Stimulated activated CD4-positive, alpha-beta T cell treated with anti-CD3 and anti-CD28 coated beads, Interleukin-4, amount 100 ng/mL, for 1 hour (primary cell): ENCODE data around the gene NR6A1.

Source experiments
- DNase-seq: peaks from one replicate; pipeline ENCODE4 v3.0.0-alpha.2; 2020

Gene NR6A1

DNA sequence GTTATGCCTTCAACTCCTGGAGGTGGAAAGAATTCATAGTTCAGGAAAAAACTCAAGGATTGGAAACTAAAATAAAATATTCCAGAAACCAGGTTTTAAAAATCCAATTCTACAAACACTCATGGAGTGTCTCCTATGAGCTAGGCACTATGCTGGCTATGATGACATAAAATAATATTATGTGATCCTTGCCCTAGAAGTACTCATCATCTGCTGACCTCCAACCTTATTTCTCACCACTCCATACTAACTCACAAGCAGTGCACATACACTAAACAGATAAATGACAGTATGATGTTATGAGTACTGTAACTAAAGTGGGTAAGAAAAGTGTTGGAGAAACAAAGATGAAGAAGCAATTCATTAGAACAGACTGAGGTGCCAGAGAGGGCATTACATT, 170.7 kb downstream of the NR6A1 start:
- DNase-seq = no peak

DNA sequence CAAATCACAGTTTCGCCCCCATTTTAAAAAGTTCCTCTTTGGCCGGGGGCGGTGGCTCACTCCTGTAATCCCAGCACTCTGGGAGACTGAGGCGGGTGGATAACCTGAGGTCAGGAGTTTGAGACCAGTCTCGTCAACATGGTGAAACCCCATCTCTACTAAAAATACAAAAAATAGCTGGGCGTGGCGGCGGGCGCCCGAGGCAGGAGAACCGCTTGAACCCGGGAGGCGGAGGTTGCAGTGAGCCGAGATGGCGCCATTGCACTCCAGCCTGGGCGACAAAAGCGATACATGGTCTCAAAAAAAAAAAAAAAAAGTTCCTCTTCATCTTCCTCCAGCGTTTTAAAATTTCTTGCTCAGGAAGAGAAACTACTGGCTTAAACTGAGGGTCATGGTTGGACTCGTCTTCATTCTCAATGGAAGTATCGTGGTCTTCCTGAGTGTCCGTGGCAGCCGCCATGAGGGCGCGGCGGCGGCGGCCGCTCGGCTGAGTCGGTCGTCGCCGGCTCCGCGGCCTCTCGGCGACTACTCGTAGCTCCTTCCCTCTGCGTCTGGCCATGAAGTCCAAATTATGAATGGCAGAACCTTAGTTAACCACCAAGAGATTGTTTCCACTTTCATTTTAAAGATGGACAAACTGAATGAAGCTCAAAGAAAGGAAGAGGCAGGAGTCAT, 171.9 kb downstream of the NR6A1 start:
- no peak for DNase-seq

DNA sequence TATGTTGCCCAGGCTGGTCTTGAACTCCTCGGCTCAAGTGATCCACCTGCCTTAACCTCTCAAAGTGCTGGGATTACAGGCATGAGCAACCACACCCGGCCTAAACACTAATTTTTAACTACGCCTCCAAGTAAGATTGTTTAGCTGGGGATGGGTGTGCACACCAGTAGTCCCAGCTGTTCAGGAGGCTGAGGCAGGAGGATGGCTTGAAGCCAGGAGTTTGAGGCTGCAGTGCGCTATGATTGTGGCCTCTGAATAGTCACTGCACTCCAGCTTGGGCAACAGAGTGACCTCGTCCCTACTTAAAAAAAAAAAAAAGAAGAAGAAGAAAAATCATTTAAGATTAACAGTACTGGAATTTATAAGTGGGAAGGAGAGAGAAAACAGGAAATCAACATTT, 173.1 kb downstream of the NR6A1 start:
- no peak for DNase-seq

DNA sequence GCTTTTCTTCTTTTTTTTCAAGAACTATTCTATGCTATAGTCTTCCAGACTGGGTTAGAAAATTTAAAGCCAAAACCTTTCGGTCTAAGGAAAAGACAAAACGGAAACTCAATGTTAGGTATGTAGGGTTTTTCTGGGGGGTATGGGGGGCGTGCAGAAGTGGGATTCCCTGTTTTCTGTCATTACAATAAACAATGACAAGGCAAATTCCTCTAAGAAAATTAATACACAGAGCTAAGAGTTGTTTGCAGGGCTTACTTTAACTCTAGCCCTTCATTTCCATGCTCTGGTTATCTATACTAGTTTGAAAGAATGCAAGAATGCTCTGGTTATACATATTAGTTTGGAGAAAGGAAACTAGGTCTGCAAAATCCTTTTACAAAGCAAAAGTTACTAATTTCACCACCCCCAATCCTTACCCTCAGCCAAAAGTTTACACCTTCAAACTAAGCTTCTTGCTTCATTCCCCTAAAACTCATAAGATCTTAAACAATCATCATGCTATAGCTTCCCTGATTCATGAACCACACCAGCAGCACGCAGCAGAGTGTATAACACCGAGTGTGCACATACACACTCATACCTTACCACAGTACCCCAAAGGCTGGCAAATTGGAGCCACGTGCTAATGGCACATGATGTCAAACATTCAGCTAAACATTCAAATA, 174.8 kb downstream of the NR6A1 start:
- no peak for DNase-seq

DNA sequence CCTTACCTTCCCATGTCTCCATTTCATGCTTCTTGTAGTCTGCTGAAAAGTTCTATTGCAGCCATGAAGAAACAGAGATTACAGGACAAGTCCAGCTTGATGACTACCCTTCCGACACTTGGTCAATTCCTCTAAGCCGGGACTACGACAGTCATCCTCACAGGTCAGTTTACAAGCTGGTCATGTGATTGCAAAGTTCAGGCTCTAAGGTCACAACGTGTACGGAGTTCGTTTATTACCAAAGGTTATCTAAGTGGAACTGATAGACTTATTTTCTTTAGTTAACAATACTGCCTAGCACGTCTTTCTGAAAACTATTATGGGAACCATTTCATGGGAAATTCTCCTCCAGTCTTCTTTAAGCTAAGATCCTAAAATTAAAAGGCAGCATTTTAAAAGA, 175.4 kb downstream of the NR6A1 start:
- no peak for DNase-seq

DNA sequence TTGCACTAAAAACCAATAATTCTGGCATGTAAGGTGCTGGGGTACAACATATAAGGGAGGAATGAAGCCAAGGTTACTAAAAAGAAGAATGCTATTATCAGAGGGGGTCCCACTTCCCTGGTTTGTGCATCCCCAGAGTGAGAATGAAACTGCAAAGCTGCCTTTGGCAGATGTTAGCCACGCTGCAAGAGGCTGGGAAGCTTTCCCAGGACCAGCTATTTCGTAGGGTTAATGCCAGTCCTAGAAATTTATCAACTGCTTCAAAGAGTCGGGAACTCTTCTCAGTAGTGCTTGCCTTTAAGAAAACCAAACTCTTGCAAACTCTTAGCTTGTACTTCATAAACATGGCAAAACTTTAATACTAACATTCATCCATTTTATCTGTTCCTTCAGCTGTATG, 176.4 kb downstream of the NR6A1 start:
- DNase-seq = no peak

DNA sequence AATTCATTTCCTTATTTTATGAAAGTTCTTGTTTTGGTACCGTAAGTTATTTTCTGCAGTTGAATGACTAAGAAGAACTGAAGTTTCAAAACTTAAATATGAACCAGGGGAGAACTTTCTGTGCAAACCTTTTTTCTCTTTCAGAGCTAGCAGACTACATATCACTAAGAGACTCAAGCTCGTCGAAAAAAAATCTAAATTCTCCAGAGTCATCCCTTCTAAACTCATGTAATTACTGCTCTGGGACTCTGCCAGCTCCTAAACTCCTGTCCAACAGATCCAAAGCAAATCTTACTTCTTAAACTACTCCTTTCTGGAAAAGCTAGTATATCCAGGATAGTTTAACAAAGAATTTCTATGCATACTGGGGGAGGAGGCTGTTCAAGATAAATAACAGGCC, 176.9 kb downstream of the NR6A1 start:
- no peak for DNase-seq

DNA sequence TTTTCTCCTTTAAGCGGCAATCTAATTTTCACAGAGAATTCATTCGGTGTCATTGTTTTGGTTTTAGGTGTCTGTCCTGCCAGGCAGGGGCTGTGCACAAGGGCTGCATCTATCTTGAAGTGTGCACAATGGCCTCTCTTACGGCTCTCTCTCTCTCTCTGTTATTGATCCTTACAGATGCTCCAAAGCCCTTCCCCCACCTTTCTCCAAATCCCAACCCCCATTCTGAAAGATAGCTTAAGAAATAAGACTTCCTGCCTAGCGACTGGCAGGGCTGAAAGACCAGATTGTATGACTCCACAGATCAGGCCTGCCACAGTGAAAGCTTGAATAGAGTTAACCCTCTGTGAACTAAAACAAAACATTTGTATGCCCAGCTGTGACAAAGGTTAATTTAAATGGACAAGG, 177.5 kb downstream of the NR6A1 start:
- DNase-seq = no peak

DNA sequence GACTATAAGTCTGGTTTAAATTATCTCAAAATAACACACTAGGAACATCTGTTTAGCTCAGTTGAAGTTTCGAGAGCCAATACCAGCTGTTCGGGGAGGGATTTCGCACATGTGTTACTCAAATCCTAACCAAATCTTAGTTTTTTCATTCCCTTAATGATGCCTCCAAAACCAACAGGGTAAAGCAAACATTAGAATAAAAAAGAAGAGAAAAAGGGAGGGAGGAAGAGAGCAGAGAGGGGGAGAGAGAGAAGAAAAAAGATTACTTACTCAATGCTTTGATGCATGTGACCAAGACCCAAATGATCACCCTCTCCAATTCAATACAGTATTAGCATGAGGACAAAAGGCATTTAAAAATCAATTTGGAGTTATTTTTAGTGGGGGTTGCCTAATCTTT, 177.9 kb downstream of the NR6A1 start:
- no peak for DNase-seq

DNA sequence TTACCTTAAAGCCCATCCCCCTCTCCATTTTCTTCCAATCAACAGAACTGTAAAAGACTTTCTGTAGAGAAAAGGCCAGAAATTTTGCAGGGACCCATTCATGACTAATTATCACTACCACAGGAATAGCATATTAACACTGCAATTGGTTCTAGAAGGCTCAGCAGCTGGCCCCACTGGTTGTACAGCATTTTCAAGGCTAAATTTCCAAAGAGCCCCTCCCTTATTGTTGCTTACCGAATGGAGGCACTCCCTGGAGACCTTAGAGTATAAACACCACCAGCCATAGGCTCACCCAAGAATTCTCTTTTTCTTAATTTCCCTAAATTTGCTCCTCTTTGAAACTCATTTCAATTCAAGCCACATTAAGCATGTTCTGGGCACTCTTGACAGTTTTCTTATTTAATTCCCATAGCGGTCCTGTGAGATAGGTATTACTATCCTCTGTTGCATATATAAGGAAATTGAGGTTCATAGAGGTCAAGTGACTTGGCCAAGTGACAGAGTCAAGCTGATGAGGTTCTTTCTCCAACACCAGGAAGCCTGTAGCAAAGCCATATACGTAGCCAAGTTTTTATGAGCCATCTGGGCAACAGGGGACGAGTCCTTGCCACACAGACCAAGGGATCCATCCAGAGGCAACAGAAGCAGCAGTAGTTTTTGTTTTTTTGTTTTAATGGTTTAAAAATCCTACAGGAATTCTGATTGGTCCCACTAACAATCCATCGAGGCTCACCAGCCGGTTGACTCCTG, 180.0 kb downstream of the NR6A1 start:
- DNase-seq = no peak

DNA sequence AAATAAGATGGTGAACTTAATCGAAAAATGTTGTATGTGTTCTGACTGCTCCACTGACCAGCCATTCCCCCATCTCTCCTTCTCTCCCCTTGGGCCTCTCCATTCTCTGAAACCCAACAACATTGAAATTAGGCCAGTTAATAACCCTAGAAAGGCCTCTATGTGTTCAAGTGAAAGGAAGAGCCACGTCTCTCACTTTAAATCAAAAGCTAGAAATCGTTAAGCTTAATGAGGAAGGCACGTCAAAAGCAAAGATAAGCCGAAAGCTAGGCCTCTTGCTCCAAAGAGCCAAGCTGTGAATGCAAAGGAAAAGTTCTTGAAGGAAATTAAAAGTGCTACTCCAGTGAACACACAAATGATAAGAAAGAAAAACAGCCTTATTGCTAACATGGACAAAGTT, 186.5 kb downstream of the NR6A1 start:
- DNase-seq = no peak

DNA sequence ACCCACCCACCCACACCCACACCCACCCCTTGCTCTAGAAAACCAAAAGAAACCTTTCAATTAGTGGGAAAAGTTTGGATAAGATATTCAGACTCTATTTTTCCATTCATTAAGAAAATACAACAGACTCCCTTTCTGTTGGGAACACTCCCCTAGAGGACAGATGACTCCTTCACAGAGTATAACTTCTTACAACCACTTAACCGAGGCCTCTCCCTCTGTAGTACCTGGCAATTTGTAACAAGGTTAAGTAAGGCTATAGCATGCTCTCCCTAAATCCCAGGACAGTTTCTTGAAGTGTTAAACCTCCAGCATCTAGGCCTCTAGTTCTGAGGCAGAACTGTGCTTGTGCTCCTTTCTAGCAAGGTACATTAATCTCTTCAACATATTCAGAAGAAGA, 188.0 kb downstream of the NR6A1 start:
- no peak for DNase-seq

DNA sequence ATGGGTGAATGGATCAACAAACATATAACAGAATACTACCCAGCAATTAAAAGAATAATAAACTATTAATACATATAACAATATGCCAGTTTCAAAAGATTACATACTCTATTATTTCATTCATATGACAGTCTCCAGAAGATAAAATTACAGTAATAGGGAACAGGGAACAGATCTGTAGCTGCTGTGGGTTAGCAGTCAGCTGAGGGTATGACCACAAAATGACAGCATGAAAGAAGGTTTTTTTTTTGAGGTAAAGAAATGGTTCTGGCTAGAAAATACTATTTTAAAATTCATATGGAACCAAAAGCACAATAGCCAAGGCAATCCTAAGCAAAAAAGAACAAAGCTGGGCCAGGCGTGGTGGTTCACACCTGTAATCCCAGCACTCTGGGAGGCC, 190.9 kb downstream of the NR6A1 start:
- no peak for DNase-seq

DNA sequence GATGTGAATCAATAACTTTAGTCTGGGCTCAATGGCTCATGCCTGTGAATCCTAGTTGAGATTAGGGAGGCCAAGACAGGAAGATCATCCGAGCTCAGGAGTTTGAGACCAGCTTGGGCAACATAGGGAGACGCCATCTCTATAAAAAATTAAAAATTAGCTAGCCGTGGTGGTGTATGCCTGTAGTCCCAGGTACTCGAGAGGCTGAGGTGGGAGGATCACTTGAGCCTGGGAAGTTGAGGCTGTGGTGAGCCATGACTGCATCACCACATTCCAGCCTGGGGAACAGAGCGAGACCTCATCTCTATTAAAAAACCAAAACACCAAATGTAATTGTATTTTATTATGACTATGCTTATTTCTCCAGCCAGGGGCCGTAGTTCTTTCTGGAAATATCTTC, 194.4 kb downstream of the NR6A1 start:
- DNase-seq = no peak

DNA sequence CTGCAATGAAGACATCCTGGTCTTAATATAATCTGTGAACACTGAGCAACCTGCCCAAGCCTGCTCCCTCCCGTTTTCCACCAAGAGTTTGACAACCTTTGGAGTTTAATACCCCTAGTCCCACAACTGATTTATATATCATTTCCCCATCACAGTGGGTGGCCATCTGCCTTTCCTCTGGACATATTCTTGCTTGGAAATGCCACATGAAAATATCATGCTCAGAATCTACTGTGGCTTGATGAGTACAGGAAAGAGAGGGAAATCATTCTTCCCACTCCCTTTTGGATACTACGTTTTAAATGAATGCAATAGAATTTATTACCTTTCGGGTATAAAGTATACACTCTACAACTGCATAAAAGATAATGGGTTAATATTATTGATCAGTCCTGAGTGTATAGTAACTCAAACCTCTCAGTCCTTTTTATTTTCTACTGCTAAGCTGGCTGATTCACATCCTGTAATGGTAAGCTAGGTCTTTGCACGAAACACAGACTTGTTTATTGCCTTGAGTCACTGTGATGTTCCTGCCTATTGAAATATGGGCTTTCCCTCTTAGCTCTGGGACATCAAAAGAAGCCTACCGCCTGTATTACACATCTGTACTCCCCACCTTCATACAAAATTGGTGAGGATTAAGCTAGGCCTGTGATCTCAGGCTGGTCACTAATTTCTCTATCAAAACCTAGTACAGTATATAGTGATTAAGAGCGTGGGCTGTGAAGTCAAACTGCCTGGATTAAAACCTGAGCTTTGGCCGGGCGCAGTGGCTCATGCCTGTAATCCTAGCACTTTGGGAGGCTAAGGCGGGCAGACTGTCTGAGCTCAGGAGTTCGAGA, 196.4 kb downstream of the NR6A1 start:
- DNase-seq = no peak

DNA sequence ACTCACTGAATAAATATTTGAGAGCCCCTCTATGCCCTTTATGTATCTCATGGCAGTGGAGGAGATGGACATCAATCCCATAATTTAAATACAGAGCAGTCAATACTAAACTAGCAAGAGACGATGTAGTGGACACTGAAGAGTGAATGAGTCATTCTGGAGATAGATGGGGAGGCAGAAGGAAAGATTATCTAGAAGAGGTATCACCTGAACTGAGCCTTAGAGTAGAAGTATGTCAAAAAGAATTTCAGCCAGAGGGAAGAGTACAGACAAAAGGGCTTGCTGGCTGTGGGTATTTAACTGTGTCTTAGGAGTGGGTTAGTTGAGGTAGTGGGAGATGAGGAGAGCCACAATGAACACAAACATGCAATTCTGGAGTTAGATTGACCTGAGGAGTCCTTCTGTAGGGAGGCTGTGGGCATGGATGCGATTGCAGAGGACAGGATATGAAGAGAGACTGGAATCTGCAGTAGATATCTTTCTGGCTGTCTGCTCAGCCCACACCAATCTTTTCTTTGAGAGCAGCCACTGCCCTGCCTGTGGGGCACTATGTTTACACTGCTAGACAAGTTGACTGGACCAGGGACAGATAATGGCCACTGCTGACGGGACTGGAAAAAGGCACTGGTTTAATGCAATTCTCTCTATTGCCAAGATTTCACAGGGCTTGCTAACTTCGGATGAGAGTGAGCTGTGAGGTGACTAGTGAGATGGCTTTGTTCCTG, 200.0 kb downstream of the NR6A1 start:
- DNase-seq = no peak

DNA sequence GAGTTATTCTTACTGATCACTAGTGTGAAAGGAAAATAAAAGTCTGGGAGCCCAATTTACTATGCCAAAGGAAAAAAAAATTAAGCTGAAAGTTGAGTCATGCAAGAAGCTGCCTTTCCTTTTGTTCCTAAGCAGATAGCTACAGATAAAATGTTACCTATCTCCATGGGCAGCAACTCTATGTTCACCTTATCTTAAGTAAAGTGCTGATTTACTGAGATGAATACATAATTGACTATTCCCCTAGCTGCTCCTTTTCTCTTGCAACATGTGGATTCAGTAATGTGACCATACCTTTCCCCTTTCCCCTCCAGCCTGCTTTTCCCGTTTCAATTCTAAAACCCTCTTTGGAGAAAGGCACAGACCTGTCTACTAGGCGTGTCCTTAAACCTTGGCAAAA, 201.2 kb downstream of the NR6A1 start:
- DNase-seq = no peak

DNA sequence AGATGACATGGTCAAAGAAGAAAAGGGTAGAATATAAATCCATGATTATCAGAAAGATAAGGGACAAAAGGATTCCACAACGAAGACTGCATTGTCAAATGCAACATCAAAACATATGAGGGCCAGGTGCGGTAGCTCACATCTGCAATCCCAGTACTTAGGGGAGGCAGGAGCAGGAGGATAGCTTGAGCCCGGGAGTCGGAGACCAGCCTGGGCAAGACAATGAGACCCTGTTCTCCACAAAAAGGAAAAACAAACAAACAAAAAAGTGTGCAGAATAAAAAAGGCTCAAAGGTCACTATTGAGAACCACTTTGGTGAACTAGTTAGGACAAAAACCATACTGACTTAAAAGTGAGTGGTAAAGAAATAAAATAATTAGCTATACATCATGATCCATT, 203.7 kb downstream of the NR6A1 start:
- no peak for DNase-seq

DNA sequence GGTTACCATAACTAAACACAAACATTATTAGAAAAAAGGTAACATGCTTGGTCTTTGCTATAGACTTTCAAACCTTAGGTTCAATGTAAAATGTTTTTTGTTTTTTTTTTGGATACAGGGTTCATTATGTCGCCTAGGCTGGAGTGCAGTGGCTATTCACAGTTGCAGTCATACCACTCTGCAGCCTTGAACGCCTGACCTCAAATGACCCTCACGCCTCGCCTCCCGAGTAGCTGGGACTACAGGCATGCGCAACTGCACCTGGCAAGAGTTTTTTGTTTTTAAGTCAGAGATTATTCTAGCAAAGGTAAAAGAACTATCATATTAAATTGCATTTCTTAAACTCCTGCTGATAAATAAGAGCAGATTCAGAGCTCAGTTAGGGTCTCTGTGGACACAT, 208.8 kb downstream of the NR6A1 start:
- no peak for DNase-seq

DNA sequence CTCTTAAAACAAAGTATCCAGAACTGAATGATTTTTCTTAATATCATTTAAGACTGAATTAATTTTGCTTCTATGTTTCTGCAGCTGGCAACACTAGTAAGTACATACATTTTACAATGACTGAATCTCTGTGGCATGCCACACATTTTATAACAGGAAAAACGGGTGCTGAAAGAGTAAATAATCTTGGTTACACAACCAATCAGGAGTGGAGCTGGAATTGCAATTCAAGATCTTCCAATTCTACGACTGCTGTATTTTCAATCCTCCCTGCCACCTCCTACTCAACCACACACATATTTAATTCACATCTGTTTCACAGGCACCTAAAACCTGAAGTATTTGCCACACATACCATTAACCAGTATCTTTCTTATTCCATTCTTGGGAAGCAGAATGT, 211.2 kb downstream of the NR6A1 start:
- no peak for DNase-seq

DNA sequence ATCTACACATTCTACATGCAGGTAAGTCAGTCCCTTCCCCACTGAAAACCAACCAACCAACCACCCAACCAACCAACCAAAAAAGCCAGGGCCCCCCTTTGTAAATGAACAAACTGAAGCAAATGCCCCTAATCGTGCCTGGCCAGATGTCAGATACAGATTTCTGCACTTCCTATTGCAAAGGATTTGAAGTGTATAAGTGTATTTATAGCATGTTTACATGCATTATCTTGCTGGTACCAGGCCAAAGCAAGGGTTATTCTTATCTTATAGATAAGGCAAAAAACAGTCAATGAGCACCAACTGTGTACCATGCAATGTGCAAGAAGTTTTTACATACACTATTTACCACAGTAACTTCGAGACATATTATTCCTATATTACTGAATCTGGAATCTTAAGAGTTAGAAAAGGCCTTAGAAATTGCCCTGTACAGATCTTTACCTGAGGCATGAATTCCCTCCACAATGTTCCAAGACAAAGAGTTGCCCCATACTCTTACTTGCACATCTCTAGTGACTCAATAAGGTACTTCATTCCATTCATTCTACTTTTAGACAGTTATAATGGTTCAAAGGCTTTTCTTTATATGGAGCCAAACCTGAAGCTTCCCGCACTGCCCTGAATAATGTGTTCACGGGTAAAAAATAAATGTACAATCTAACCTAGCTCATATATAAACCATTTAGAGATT, 212.2 kb downstream of the NR6A1 start:
- DNase-seq = no peak

DNA sequence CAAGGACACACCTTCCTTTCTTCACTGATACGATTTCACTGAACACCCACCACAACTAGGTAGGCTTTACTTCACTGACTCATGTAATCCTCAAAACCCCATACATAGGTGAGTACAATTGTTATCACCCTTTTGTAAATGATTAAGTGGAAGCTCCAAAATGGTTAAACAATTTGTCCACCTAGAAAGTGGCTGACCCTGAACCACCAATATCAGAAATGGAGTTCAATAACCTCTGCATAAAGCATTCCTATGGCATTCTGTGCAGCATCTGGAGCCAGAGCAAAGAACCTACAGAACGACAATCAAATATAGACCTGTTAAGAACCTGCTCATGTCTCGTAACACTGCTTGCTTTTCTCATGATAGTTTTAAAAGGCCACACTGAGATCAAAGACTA, 213.2 kb downstream of the NR6A1 start:
- no peak for DNase-seq
